Spleen (tissue), 11 donors: ENCODE data around the gene TTC27. TPM values are rescaled to one million over a fixed set of nuclear protein-coding genes. Genes with fewer than 3 reads are reported as not detected.

Experiments used
- DNase-seq: peaks from one replicate; pipeline ENCODE4 v3.0.0-alpha.2; 2020
- H3K27ac ChIP-seq, 8 donors: fragments of 200-600 bp; sonication (generic) in 7 of 8; 1 replicate in 4 of 8; 2 replicates in 4 of 8; pipeline versions ENCODE4 v1.5.0 to v1.8.0; 2016 to 2021; ENCODE audit warnings: inconsistent platforms in 4 of 8, mild to moderate bottlenecking in 4 of 8, moderate library complexity in 1 of 8
- H3K27me3 ChIP-seq, 7 donors: fragments of 200-600 bp; sonication (generic) in 6 of 7; replicated peaks in 1 of 7; 1 replicate in 4 of 7; 2 replicates in 3 of 7; pipeline versions ENCODE4 v1.5.0 to v1.8.0; 2016 to 2021; ENCODE audit warnings: inconsistent platforms in 3 of 7, mild to moderate bottlenecking in 1 of 7
- H3K36me3 ChIP-seq, 6 donors: fragments of 200-600 bp; sonication (generic) in 5 of 6; 1 replicate in 4 of 6; 2 replicates in 2 of 6; pipeline versions ENCODE4 v1.5.0 to v1.8.0; 2016 to 2021; ENCODE audit warnings: inconsistent platforms in 2 of 6
- H3K4me1 ChIP-seq, 6 donors: fragments of 200-600 bp; sonication (generic) in 5 of 6; 1 replicate in 3 of 6; 2 replicates in 3 of 6; pipeline versions ENCODE4 v1.5.0 to v1.8.0; 2016 to 2021; ENCODE audit warnings: inconsistent platforms in 3 of 6
- H3K4me3 ChIP-seq, 8 donors: fragments of 200-600 bp; sonication (generic) in 7 of 8; 1 replicate in 4 of 8; 2 replicates in 4 of 8; pipeline versions ENCODE4 v1.5.0 to v1.8.0; 2016 to 2021; ENCODE audit warnings: inconsistent platforms in 4 of 8, mild to moderate bottlenecking in 4 of 8, moderate library complexity in 2 of 8
- H3K9me3 ChIP-seq, 8 donors: fragments of 200-600 bp; sonication (generic) in 7 of 8; 1 replicate in 4 of 8; 2 replicates in 4 of 8; pipeline versions ENCODE4 v1.5.0 to v1.8.0; 2016 to 2021; ENCODE audit warnings: inconsistent platforms in 4 of 8
- CTCF ChIP-seq, 11 experiments: fragments of 200-600 bp in 7 of 11; fragments of 450-650 bp in 4 of 11; sonication (generic) in 4 of 11; IDR thresholded peaks in 8 of 11; conservative IDR thresholded peaks in 3 of 11; 1 replicate in 7 of 11; 2 replicates in 4 of 11; pipeline versions ENCODE4 v1.4.0 to v1.8.0; 2016 to 2021; ENCODE audit warnings: antibody characterized with exemption in 11 of 11, inconsistent platforms in 4 of 11, mild to moderate bottlenecking in 1 of 11
- POLR2A ChIP-seq, 3 donors: fragments of 450-650 bp; IDR thresholded peaks; one replicate each; pipeline ENCODE4 v1.5.1; 2017; ENCODE audit warnings: antibody characterized with exemption in 3 of 3, mild to moderate bottlenecking in 1 of 3
- POLR2AphosphoS5 ChIP-seq, 3 donors: sonication (generic); formaldehyde crosslinking; IDR thresholded peaks; one replicate each; pipeline ENCODE4 v1.5.1; 2017; ENCODE audit warnings: antibody characterized with exemption in 3 of 3
- WGBS, 5 donors: extraction: QIAGEN DNeasy Blood & Tissue Kit in 3 of 5; methylation state at CpG; one replicate each; pipeline versions ENCODE4 v1.1.5 to v1.1.7; 2013 to 2018; 5-methylcytosine and 5-hydroxymethylcytosine counted together
- intact Hi-C: fragments of 100-400 bp; cut with DNase I; formaldehyde crosslinking; loops from one replicate; pipeline ENCODE4 v1.15.0; 2023; ENCODE audit warnings: low total_unique reads
- polyA plus RNA-seq, 3 donors: library from polyadenylated mRNA; stranded (reverse); fragments of 200-250 nt; gene quantifications; one replicate each; pipeline ENCODE4 v1.2.1, GENCODE V29; 2013
- total RNA-seq, 7 donors: library from RNA; depleted of rRNA in 3 of 7; stranded (reverse); fragments of >200 nt in 3 of 7; fragmentation: NEBNext Ultra II Directional in 4 of 7; extraction: Animal tissue kit (Norgen Biotek cat#: 25700) in 4 of 7; gene quantifications; one replicate each; pipeline versions ENCODE4 v1.1.0 to v1.2.1, GENCODE V29; 2016 to 2021
- donor health status: healthy with polysubstance abuse.
- donor health status: DM: no; HTN: no; CAD: no; lungs with moderate emphysema.
- donor health status: DM: no; HTN: no; CAD: no.
- donor health status: Bipolar disorder and iron deficiency.
- donor health status: healthy.
- donor health status: DM: no; HTN: no; CAD: no.
- donor health status: DM: yes; HTN: yes; CAD: no.

TTC27 gene
- total and polyA plus RNA-seq, 10 donors = 9.0 to 28.5 (median 20.6) TPM

- Histone ChIP-seq H3K4me3 (no peak overlapping the region), H3K27me3 (no peaks in the 10 kb centered on the region), H3K36me3 (peaks cover 0 to 60% (median 5%) of the 10 kb centered on the region in 6 donors), H3K27ac (no peak overlapping the region), H3K9me3 (peaks cover 0 to 8% (median 0%) of the 10 kb centered on the region in 8 donors), H3K4me1 (peaks cover 0 to 8% (median 3%) of the 10 kb centered on the region in 6 donors)
- TF ChIP-seq POLR2AphosphoS5 (IDR thresholded peaks at IDR 0.05) (no peak), CTCF (IDR thresholded peaks at IDR 0.05 in 8 of 11, conservative IDR thresholded peaks at IDR 0.05 in 3 of 11) (no peak), POLR2A (IDR thresholded peaks at IDR 0.05) (no peak)
- intact Hi-C loops = no loop called here
- WGBS, 5 donors = 87 to 91% (median 90%) methylated on average over 3 of the region's 3 CpGs
- DNase-seq = no peak
These were observed 115.8 kb downstream of the TTC27 start for GRCh38 chr2:32743480-32744236.

- no peaks in the 10 kb centered on the region for H3K27me3 ChIP-seq
- 72 to 86% (median 78%) methylated on average over 2 of the region's 2 CpGs for WGBS, 5 donors
- H3K27ac ChIP-seq = no peak overlapping the region
- DNase-seq = no peak
- H3K9me3 ChIP-seq = peaks cover 0 to 8% (median 0%) of the 10 kb centered on the region in 8 donors
- TF ChIP-seq POLR2A (IDR thresholded peaks at IDR 0.05) (no peak), CTCF (IDR thresholded peaks at IDR 0.05 in 8 of 11, conservative IDR thresholded peaks at IDR 0.05 in 3 of 11) (no peak), POLR2AphosphoS5 (IDR thresholded peaks at IDR 0.05) (no peak)
- peaks cover 0 to 7% (median 0%) of the 10 kb centered on the region in 6 donors for H3K4me1 ChIP-seq
- peaks cover 0 to 73% (median 9%) of the 10 kb centered on the region in 6 donors for H3K36me3 ChIP-seq
- H3K4me3 ChIP-seq = no peak overlapping the region
- intact Hi-C loops = no loop called here
These were observed 117.3 kb downstream of the TTC27 start for GRCh38 chr2:32745191-32745590.

- Histone ChIP-seq H3K4me1 (peaks cover 0 to 7% (median 0%) of the 10 kb centered on the region in 6 donors), H3K27me3 (no peaks in the 10 kb centered on the region), H3K9me3 (peaks cover 0 to 8% (median 0%) of the 10 kb centered on the region in 8 donors), H3K4me3 (no peak overlapping the region), H3K36me3 (peaks cover 0 to 73% (median 9%) of the 10 kb centered on the region in 6 donors), H3K27ac (no peak overlapping the region)
- 94 to 98% (median 95%) methylated on average over 1 of the region's 1 CpG for WGBS, 5 donors
- TF ChIP-seq POLR2AphosphoS5 (IDR thresholded peaks at IDR 0.05) = no peak
- no peak for TF ChIP-seq POLR2A (IDR thresholded peaks at IDR 0.05)
- no peak for TF ChIP-seq CTCF (IDR thresholded peaks at IDR 0.05 in 8 of 11, conservative IDR thresholded peaks at IDR 0.05 in 3 of 11)
- intact Hi-C loops = no loop called here
- no peak for DNase-seq
These were observed 117.8 kb downstream of the TTC27 start for GRCh38 chr2:32745675-32746074.

- intact Hi-C loops = no loop called here
- H3K27ac ChIP-seq = no peak overlapping the region
- no peaks in the 10 kb centered on the region for H3K27me3 ChIP-seq
- peaks cover 0 to 63% (median 9%) of the 10 kb centered on the region in 6 donors for H3K36me3 ChIP-seq
- peaks cover 0 to 8% (median 0%) of the 10 kb centered on the region in 8 donors for H3K9me3 ChIP-seq
- no peak for DNase-seq
- H3K4me3 ChIP-seq = no peak overlapping the region
- H3K4me1 ChIP-seq = peaks cover 0 to 7% (median 0%) of the 10 kb centered on the region in 6 donors
- TF ChIP-seq POLR2AphosphoS5 (IDR thresholded peaks at IDR 0.05) (no peak), CTCF (IDR thresholded peaks at IDR 0.05 in 8 of 11, conservative IDR thresholded peaks at IDR 0.05 in 3 of 11) (no peak), POLR2A (IDR thresholded peaks at IDR 0.05) (no peak)
These were observed 118.8 kb downstream of the TTC27 start for GRCh38 chr2:32746669-32747068.
